Activated CD4-positive, alpha-beta memory T cell treated with anti-CD3 and anti-CD28 coated beads for 36 hours (primary cell): ENCODE results near the gene TMEM164. TPM values are rescaled to one million over a fixed set of nuclear protein-coding genes. Genes with fewer than 3 reads are reported as not detected.

ENCODE experiments used
- CTCF ChIA-PET: fragments of 350-600 bp; sonication (Branson Sonifier 250); formaldehyde crosslinking; loops from one replicate; lab custom pipeline; 2021; ENCODE audit warnings: antibody characterized with exemption, inconsistent platforms; lab: Charles Lee
- POLR2A ChIA-PET: fragments of 350-600 bp; sonication (Branson Sonifier 250); formaldehyde crosslinking; loops from one replicate; lab custom pipeline; 2021; ENCODE audit warnings: antibody characterized with exemption; lab: Charles Lee
- DNase-seq: peaks from one replicate; pipeline ENCODE4 v3.0.0-alpha.2; 2020
- H3K27ac Mint-ChIP-seq: one replicate; pipeline ENCODE4 v1.8.0; 2021; ENCODE audit warnings: mixed read lengths
- H3K27me3 Mint-ChIP-seq: one replicate; pipeline ENCODE4 v1.8.0; 2021; ENCODE audit warnings: mixed read lengths
- H3K36me3 Mint-ChIP-seq: one replicate; pipeline ENCODE4 v1.8.0; 2021; ENCODE audit warnings: mixed read lengths
- H3K4me1 Mint-ChIP-seq: one replicate; pipeline ENCODE4 v1.8.0; 2021; ENCODE audit warnings: low read depth, mixed read lengths
- H3K4me3 Mint-ChIP-seq: one replicate; pipeline ENCODE4 v1.8.0; 2021; ENCODE audit warnings: mild to moderate bottlenecking, mixed read lengths
- H3K9me3 Mint-ChIP-seq: one replicate; pipeline ENCODE4 v1.8.0; 2021; ENCODE audit warnings: mixed read lengths
- intact Hi-C: fragments of 100-400 bp; cut with micrococcal nuclease; formaldehyde crosslinking; loops from one replicate; pipeline ENCODE4 v1.15.1; 2023
- total RNA-seq, 2 experiments: library from RNA; stranded (reverse); gene quantifications; one replicate each; pipeline ENCODE4 v1.2.3, GENCODE V29; 2021

TMEM164 gene
- total RNA-seq, 2 experiments from 2014 or later = 10.1 to 13.2 TPM

- Mint-ChIP-seq H3K27ac (no peak overlapping the region), H3K9me3 (peaks cover 9% of the 10 kb centered on the region), H3K27me3 (no peaks in the 10 kb centered on the region), H3K4me3 (no peak overlapping the region), H3K4me1 (peaks cover 18% of the 10 kb centered on the region), H3K36me3 (peaks cover 4% of the 10 kb centered on the region)
- CTCF ChIA-PET = no interaction called here
- POLR2A ChIA-PET = no interaction called here
- peak; percentile 18 for DNase-seq
- intact Hi-C loops = no loop called here
These were observed 178.7 kb downstream of the TMEM164 start for GRCh38 chrX:110181459-110182137.

- intact Hi-C loops = no loop called here
- ChIA-PET CTCF (no interaction called here), POLR2A (no interaction called here)
- Mint-ChIP-seq H3K4me1 (peaks cover 18% of the 10 kb centered on the region), H3K36me3 (peaks cover 4% of the 10 kb centered on the region), H3K27me3 (no peaks in the 10 kb centered on the region), H3K4me3 (no peak overlapping the region), H3K9me3 (peaks cover 9% of the 10 kb centered on the region), H3K27ac (no peak overlapping the region)
- DNase-seq = peak; percentile 44
These were observed 179.4 kb downstream of the TMEM164 start for GRCh38 chrX:110182362-110182761.

GRCh38 chrX:110182865-110183264 lies 180.0 kb downstream of the TMEM164 start:
- POLR2A ChIA-PET = no interaction called here
- intact Hi-C loops = no loop called here
- H3K36me3 Mint-ChIP-seq = peaks cover 4% of the 10 kb centered on the region
- peaks cover 9% of the 10 kb centered on the region for H3K9me3 Mint-ChIP-seq
- CTCF ChIA-PET = interaction anchor here (1.2 kb wide), 1 partner anchor 15 kb away, joined by 3 read pairs; no protein-coding TSS in a partner anchor
- no peaks in the 10 kb centered on the region for H3K27me3 Mint-ChIP-seq
- no peak overlapping the region for H3K4me3 Mint-ChIP-seq
- no peak overlapping the region for H3K27ac Mint-ChIP-seq
- H3K4me1 Mint-ChIP-seq = peaks cover 18% of the 10 kb centered on the region
- DNase-seq = no peak

GRCh38 chrX:110183314-110183713 lies 180.4 kb downstream of the TMEM164 start:
- ChIA-PET CTCF (interaction anchor here (1.2 kb wide), 1 partner anchor 15 kb away, joined by 3 read pairs; no protein-coding TSS in a partner anchor), POLR2A (no interaction called here)
- peaks cover 4% of the 10 kb centered on the region for H3K36me3 Mint-ChIP-seq
- H3K9me3 Mint-ChIP-seq = peaks cover 9% of the 10 kb centered on the region
- no peak for DNase-seq
- peaks cover 21% of the 10 kb centered on the region for H3K4me1 Mint-ChIP-seq
- no peaks in the 10 kb centered on the region for H3K27me3 Mint-ChIP-seq
- H3K4me3 Mint-ChIP-seq = no peak overlapping the region
- intact Hi-C loops = no loop called here
- H3K27ac Mint-ChIP-seq = no peak overlapping the region

- H3K4me3 Mint-ChIP-seq = no peak overlapping the region
- POLR2A ChIA-PET = interaction anchor here (1.2 kb wide), 1 partner anchor 55 kb away, joined by 3 read pairs; no protein-coding TSS in a partner anchor
- peaks cover 4% of the 10 kb centered on the region for H3K36me3 Mint-ChIP-seq
- peak overlapping the region; percentile 62 for H3K27ac Mint-ChIP-seq
- no peak for DNase-seq
- peaks cover 9% of the 10 kb centered on the region for H3K9me3 Mint-ChIP-seq
- intact Hi-C loops = loop anchor here (1.0 kb wide), 1 partner anchor 16 kb away; no protein-coding TSS in a partner anchor
- peaks cover 23% of the 10 kb centered on the region for H3K4me1 Mint-ChIP-seq
- CTCF ChIA-PET = no interaction called here
- H3K27me3 Mint-ChIP-seq = no peaks in the 10 kb centered on the region
These were observed 186.0 kb downstream of the TMEM164 start for GRCh38 chrX:110188701-110189558.

GRCh38 chrX:110192516-110192915 lies 189.6 kb downstream of the TMEM164 start:
- Mint-ChIP-seq H3K4me3 (no peak overlapping the region), H3K27ac (no peak overlapping the region), H3K27me3 (no peaks in the 10 kb centered on the region), H3K4me1 (peaks cover 19% of the 10 kb centered on the region), H3K9me3 (no peaks in the 10 kb centered on the region), H3K36me3 (peaks cover 2% of the 10 kb centered on the region)
- CTCF ChIA-PET = interaction anchor here (1.1 kb wide), 2 partner anchors 32 to 44 kb away, joined by 3 read pairs; no protein-coding TSS in a partner anchor
- POLR2A ChIA-PET = interaction anchor here (0.7 kb wide), 1 partner anchor 11 kb away, joined by 3 read pairs; no protein-coding TSS in a partner anchor
- intact Hi-C loops = no loop called here
- DNase-seq = no peak

GRCh38 chrX:110194977-110195376 lies 192.1 kb downstream of the TMEM164 start:
- intact Hi-C loops = no loop called here
- no peaks in the 10 kb centered on the region for H3K9me3 Mint-ChIP-seq
- H3K36me3 Mint-ChIP-seq = peaks cover 2% of the 10 kb centered on the region
- no peak overlapping the region for H3K27ac Mint-ChIP-seq
- H3K4me3 Mint-ChIP-seq = no peak overlapping the region
- H3K4me1 Mint-ChIP-seq = no peaks in the 10 kb centered on the region
- ChIA-PET POLR2A (no interaction called here), CTCF (no interaction called here)
- H3K27me3 Mint-ChIP-seq = no peaks in the 10 kb centered on the region
- DNase-seq = no peak

GRCh38 chrX:110201799-110202198 lies 198.9 kb downstream of the TMEM164 start:
- no peak for DNase-seq
- H3K27me3 Mint-ChIP-seq = no peaks in the 10 kb centered on the region
- H3K4me3 Mint-ChIP-seq = no peak overlapping the region
- ChIA-PET CTCF (no interaction called here), POLR2A (no interaction called here)
- H3K27ac Mint-ChIP-seq = no peak overlapping the region
- peaks cover 27% of the 10 kb centered on the region for H3K4me1 Mint-ChIP-seq
- H3K9me3 Mint-ChIP-seq = no peaks in the 10 kb centered on the region
- H3K36me3 Mint-ChIP-seq = no peaks in the 10 kb centered on the region
- intact Hi-C loops = no loop called here

- Mint-ChIP-seq H3K4me3 (no peak overlapping the region), H3K27ac (no peak overlapping the region), H3K27me3 (no peaks in the 10 kb centered on the region), H3K4me1 (peaks cover 28% of the 10 kb centered on the region), H3K36me3 (no peaks in the 10 kb centered on the region), H3K9me3 (no peaks in the 10 kb centered on the region)
- ChIA-PET CTCF (no interaction called here), POLR2A (interaction anchor here (0.7 to 1.3 kb wide), 2 partner anchors 20 to 105 kb away, joined by 3 read pairs; no protein-coding TSS in a partner anchor)
- peak; percentile 13 for DNase-seq
- intact Hi-C loops = loop anchor here (1.0 kb wide), 1 partner anchor 16 kb away; no protein-coding TSS in a partner anchor
These were observed 202.1 kb downstream of the TMEM164 start for GRCh38 chrX:110204986-110205385.

GRCh38 chrX:110208092-110208491 lies 205.2 kb downstream of the TMEM164 start:
- Mint-ChIP-seq H3K4me1 (peaks cover 27% of the 10 kb centered on the region), H3K27me3 (no peaks in the 10 kb centered on the region), H3K36me3 (no peaks in the 10 kb centered on the region), H3K27ac (no peak overlapping the region), H3K9me3 (no peaks in the 10 kb centered on the region), H3K4me3 (no peak overlapping the region)
- ChIA-PET CTCF (interaction anchor here (0.6 kb wide), 1 partner anchor 743 kb away, joined by 3 read pairs; no protein-coding TSS in a partner anchor), POLR2A (no interaction called here)
- DNase-seq = no peak
- intact Hi-C loops = no loop called here

GRCh38 chrX:110210417-110211139 lies 207.7 kb downstream of the TMEM164 start:
- H3K4me1 Mint-ChIP-seq = peaks cover 20% of the 10 kb centered on the region
- DNase-seq = no peak
- no peak overlapping the region for H3K4me3 Mint-ChIP-seq
- H3K9me3 Mint-ChIP-seq = no peaks in the 10 kb centered on the region
- ChIA-PET CTCF (interaction anchor here (1.0 kb wide), 1 partner anchor 203 kb away, joined by 4 read pairs; no protein-coding TSS in a partner anchor), POLR2A (no interaction called here)
- intact Hi-C loops = no loop called here
- peaks cover 2% of the 10 kb centered on the region for H3K36me3 Mint-ChIP-seq
- no peak overlapping the region for H3K27ac Mint-ChIP-seq
- H3K27me3 Mint-ChIP-seq = no peaks in the 10 kb centered on the region
